GM12873 (cell line): ENCODE results near the gene SLC25A48.

Experiments used
- TF ChIP-seq, protein P1 (sequence below): IDR thresholded peaks from 2 replicates; pipeline ENCODE4 v1.5.1; 2012; ENCODE audit warnings: low read depth, mild to moderate bottlenecking, moderate library complexity, low read length, control low read depth; ENCODE audit not compliant: insufficient read depth; ENCODE audit errors: missing control alignments

SLC25A48 gene

DNA sequence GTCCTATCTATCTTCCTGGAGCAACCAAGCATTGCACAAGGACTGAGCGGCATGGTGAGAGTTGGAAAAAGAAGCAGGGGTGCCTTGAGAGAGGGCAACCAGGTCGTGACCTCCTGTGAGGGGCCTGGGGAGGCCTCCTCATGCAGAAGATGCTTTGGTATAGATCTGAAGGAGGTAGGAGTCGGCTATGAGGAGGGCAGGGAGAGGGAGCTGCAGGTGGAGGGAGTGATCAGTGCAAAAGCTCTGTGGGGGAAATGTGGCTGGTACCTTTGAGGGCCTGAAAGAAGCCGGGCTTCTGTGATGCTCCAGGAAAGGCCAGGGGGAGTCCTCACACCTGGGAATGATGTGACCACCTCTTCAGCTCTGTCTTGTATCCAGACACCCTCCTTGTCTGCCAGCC is 3.6 kb upstream of the SLC25A48 start:
- TF ChIP-seq, protein P1, sequence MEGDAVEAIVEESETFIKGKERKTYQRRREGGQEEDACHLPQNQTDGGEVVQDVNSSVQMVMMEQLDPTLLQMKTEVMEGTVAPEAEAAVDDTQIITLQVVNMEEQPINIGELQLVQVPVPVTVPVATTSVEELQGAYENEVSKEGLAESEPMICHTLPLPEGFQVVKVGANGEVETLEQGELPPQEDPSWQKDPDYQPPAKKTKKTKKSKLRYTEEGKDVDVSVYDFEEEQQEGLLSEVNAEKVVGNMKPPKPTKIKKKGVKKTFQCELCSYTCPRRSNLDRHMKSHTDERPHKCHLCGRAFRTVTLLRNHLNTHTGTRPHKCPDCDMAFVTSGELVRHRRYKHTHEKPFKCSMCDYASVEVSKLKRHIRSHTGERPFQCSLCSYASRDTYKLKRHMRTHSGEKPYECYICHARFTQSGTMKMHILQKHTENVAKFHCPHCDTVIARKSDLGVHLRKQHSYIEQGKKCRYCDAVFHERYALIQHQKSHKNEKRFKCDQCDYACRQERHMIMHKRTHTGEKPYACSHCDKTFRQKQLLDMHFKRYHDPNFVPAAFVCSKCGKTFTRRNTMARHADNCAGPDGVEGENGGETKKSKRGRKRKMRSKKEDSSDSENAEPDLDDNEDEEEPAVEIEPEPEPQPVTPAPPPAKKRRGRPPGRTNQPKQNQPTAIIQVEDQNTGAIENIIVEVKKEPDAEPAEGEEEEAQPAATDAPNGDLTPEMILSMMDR = no peak

GRCh38 chr5:135831439-135831838 is 3.0 kb upstream of the SLC25A48 start:
- TF ChIP-seq, protein P1 = no peak

DNA sequence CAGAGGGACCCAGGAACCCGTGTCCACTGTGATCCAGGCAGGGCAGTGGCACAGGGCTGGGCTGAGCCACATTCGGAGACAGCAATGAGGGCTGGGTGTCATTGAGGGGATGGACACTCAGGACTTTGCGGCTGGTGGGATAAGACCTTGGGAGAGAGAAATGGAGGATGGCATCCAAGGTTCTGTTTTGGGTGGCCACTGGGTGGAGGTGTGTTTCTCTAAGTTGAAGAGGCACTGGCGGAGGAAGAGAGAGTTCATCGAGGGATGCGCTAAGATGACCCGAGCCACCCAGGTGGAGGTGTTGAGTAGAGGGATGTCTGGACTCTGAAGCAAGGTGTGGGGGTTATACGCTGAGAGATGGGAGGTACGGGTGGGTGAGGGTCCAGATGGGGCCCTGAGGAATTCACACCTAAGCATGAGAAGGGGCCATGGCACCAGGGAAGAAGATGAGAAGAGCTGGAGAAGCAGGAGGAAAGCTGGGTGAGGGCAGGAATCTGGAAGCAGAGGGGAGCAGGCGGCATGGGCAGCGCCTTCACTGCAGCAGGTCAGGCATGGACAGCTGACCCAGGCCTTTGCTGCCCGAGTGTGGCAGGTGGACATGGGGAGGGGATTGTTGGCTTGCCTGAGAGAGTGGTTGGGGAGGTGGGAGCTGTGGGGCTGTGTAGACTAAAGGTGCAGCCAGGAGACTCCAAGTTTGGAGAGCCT is 2.5 kb upstream of the SLC25A48 start:
- TF ChIP-seq, protein P1 = no peak

DNA sequence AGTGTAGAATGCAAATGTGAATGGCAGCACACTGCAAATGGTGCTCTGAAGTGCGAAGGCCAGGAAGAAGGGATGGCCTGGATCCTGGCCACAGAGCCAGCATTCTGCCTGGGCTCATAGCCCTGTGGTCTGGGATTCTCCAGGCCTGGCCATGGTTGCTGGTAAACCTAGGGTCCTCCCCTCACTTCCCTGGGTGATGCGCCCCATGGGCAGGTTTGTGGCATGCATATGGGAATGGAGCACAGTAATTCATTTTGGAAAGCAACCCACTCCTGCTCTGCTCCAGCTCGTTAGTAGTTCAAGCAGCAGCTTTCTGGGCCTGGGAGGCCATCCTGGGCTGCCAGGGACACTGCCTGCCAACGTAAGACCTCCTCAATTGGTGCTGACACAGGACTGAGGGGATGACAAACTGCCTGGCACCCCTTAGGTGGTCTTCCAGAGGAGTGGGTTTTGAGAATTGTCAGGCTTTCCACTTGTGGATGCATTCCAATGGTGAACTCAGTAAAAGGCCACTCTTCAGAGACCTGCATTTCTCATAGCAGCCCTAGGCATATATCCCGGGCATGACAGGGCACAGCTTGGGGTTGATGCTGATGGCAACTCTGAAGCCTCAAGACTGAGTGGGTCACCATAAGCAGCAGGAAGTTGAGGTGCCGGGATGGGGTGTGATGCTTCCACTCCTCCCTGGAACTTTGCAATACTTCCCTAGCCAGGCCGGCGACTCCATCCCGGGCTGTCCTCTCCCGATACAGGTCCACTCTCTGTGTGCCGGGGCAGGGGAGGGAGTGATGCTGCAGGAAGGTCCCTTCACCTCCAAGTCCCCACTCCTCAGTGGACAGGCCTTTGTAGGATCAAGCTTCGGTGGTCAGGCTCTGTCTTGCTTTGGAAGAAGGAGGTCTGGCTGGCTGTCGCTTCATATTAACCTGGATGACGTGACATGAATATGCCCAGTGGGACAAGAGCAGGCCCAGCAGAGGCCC is 1.2 kb upstream of the SLC25A48 start:
- TF ChIP-seq, protein P1 = no peak

- TF ChIP-seq, protein P1 = peak; percentile 83
Observed at GRCh38 chr5:135833961-135834638, 363 bp upstream of the SLC25A48 start.

DNA sequence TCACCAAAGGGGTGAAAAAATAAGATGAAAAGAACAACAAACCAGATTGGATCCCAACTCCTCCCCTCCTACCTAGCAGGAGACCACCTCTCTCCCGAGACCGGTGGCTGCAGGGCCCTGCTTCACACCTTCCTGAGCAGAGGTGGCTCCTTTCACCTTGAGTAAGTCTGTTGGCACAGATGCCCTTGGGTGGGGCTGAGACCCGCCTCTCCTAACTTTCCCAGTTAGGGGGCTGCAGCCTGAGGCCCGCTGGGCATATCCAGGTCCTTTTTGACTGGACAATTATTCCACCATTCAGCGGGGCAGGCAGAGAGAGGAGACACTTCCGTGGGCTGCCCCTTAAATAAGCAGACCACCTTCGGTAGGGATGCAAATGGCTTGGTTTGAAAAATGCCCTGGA is 1.3 kb downstream of the SLC25A48 start:
- TF ChIP-seq, protein P1 = no peak

GRCh38 chr5:135839566-135839965 is 5.1 kb downstream of the SLC25A48 start:
- TF ChIP-seq, protein P1 = no peak
